Measurements from ENCODE around the gene COLGALT1.

The COLGALT1 gene

GRCh38 chr19:17538684-17539237, 16.7 kb upstream of the COLGALT1 start:
- no peak overlapping the region for H3K27ac ChIP-seq (ENCODE audit: extremely low read depth, low read depth, low read length)
- H3K36me3 ChIP-seq (ENCODE audit: control insufficient read depth in 2 of 2, insufficient read depth in 1 of 2, low read length in 2 of 2) = no peaks in the 10 kb centered on the region
- TF ChIP-seq ZNF341 (tag by site-specific recombination; IDR thresholded peaks at IDR 0.05; ENCODE audit: low read depth) (no peak), ZSCAN5A (tag by site-specific recombination; IDR thresholded peaks at IDR 0.05) (no peak), ZNF239 (tag by site-specific recombination; IDR thresholded peaks at IDR 0.05) (no peak), ZNF776 (tag by site-specific recombination; IDR thresholded peaks at IDR 0.05; ENCODE audit: borderline replicate concordance) (0 out of 2 replicates have a peak, but pooled peaks have one; percentile 66), CTCF (tag by site-specific recombination; IDR thresholded peaks at IDR 0.05) (no peak), ZFP3 (tag by site-specific recombination; IDR thresholded peaks at IDR 0.05; ENCODE audit: low read depth) (peak; percentile 8; the same call in 1 of the 2 replicates), ZNF37A (tag by site-specific recombination; IDR thresholded peaks at IDR 0.05) (no peak), ZNF433 (tag by site-specific recombination; IDR thresholded peaks at IDR 0.05; ENCODE audit: low read depth) (no peak), ATF2 (tag by site-specific recombination; IDR thresholded peaks at IDR 0.05; ENCODE audit: low read depth) (no peak), ZNF148 (tag by site-specific recombination; IDR thresholded peaks at IDR 0.05; ENCODE audit: borderline replicate concordance) (peak; percentile 85), ZNF26 (tag by site-specific recombination; IDR thresholded peaks at IDR 0.05) (no peak), ZBTB1 (tag by site-specific recombination; IDR thresholded peaks at IDR 0.05) (no peak; the same call in 1 of the 2 replicates), ZNF335 (tag by site-specific recombination; conservative IDR thresholded peaks at IDR 0.05) (peak; percentile 93), GLI4 (tag by site-specific recombination; IDR thresholded peaks at IDR 0.05) (no peak), PRDM6 (tag by site-specific recombination; IDR thresholded peaks at IDR 0.05) (no peak), ZFP69B (tag by site-specific recombination; IDR thresholded peaks at IDR 0.05) (no peak), ZNF580 (tag by site-specific recombination; IDR thresholded peaks at IDR 0.05) (peak; percentile 92), ZNF140 (tag by site-specific recombination; IDR thresholded peaks at IDR 0.05) (no peak), SP7 (tag by site-specific recombination; IDR thresholded peaks at IDR 0.05) (peak; percentile 48; the same call in 1 of the 2 replicates), ZNF280D (tag by site-specific recombination; IDR thresholded peaks at IDR 0.05) (peak; percentile 98), ZNF138 (tag by site-specific recombination; IDR thresholded peaks at IDR 0.05; ENCODE audit: borderline replicate concordance) (no peak), KLF10 (tag by site-specific recombination; IDR thresholded peaks at IDR 0.05) (no peak), ZNF19 (tag by site-specific recombination; IDR thresholded peaks at IDR 0.05; ENCODE audit: low read depth) (no peak), ZNF707 (tag by site-specific recombination; IDR thresholded peaks at IDR 0.05) (no peak)

More at GRCh38 chr19:17538684-17539237, 16.7 kb upstream of the COLGALT1 start:
- Histone ChIP-seq H3K4me1 (ENCODE audit: control insufficient read depth, insufficient read depth, low read length) (no peaks in the 10 kb centered on the region), H3K9me3 (ENCODE audit: control insufficient read depth, insufficient read depth, low read depth, low read length) (no peaks in the 10 kb centered on the region), H3K4me3 (ENCODE audit: low read depth, low read length) (peak overlapping the region; percentile 37)
- ChIA-PET CTCF (no interaction called here), POLR2A (interaction anchor here (0.6 to 1.6 kb wide), 3 partner anchors 18 to 67 kb away, joined by 3 to 4 read pairs (median 3); partner anchors contain the start of gene PGLS)
